HG03175 (cell line): Measurements from ENCODE around the gene ERGIC2.
"Not testable (repeated sequence)": the region's sequence is repeated elsewhere in the genome, so short reads cannot be mapped to it uniquely, and the experiment has no call there.

Experiments
- ATAC-seq: cut with Tn5 transposase; IDR thresholded peaks from one replicate; pipeline ENCODE4 v1.9.1; 2021; ENCODE audit warnings: mild to moderate bottlenecking, moderate library complexity; ENCODE audit not compliant: unreplicated experiment

ERGIC2 gene

DNA sequence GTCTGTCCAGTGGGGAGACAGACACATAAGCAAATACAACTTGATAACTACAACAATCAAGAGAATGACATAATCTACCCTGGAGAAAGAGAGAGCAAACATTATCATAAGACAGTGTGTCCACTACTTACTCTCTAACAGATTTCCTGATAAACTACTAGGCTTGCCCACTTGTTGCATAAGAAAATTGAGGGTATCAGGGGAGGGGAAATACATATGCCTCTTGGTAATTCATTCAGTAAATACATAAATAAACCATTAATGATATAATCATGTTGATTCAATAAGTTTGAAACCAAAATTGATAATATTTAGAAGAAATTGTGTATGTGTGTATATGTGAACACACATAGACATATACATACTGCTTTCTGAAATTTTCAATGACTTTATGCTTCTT, 76.6 kb downstream of the ERGIC2 start:
- no peak for ATAC-seq

DNA sequence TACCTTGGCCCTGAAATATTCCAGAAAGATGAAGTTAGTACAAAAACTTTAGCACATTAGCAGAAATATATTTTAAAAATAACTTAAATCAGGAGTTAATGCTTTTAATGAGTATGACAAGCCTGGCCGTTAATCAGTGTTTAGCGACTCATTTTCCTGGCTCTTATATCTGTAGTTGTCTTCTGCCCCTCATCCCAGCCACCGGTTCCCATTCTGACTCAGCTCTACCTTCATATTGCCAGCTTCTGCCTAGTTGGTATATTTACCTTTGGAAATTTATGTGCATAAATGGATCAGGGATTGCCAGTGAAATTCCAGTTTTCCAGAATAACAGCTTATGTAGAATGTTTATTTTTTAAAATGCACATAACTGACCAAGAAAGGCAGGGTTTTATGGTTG, 79.9 kb downstream of the ERGIC2 start:
- no peak for ATAC-seq

DNA sequence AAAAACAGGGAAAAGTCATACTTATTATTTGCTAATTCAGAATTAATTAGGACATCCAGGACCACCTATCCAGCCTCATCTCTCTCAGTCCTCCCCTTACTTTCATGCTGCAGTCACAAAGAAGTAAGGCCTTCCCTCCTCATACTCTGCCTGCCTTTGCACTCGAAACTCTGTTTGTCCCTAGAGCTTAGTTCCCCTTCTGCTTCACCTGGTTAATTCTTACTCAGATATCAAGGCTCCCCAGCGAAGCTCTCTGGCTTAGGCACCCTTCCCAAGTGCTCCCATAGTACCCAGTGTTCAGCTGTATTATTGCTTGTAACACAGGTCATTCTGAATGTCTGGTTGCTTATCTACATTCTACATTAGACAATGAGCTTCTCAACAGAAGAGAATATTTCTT, 81.3 kb downstream of the ERGIC2 start:
- no peak for ATAC-seq

DNA sequence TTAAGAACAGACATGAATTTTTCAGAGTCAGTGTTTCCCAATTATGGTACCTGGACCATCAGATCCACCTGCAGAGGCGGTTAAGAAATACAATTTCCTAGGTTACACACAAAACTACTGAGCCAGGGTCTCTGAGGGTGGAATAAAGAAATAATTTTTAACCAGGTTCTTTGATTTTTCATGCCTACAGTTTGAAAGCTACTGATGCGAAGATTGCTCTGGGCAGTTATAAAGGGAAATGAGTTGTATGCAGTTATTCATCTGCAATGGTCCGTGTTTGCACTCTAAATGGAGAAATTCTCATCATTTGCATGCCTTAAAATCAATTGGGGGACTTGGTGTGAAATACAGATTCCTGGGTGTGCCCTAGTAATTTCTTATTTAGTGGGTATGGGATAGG, 89.7 kb downstream of the ERGIC2 start:
- no peak for ATAC-seq

DNA sequence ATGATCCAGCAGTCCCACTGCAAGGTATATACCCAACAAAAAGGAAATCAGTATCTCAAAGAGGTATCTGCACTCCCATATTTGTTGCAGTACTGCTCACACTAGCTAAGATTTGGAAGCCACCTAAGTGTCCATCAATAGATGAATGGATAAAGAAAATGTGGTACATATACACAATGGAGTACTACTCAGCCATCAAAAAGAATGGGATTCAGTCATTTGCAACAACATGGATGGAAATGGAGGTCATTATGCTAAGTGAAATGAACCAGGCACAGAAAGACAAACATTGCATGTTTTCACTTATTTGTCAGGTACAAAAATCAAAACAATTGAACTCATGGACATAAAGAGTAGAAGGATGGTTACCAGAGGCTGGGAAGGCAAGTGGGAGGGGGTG, 90.5 kb downstream of the ERGIC2 start:
- not testable (repeated sequence) for ATAC-seq

DNA sequence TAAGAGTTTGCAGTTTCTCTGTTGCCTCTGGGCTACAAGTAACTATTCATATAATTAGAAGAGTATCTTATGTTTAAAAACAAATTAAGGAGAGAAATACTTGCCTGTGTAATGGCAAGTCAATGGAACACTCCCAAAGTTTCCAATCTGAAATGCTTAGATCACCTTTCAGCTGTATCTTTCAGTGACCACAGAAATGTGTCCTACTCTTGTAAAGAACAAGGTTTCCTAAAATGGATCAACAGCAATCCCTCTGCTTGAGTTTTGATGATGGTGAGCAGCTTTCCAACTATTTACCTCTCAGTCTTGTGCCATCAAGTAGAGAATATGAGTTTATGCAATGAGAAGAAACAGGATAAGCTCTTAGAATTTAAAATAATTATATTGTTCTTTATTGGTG, 92.9 kb downstream of the ERGIC2 start:
- ATAC-seq = no peak

DNA sequence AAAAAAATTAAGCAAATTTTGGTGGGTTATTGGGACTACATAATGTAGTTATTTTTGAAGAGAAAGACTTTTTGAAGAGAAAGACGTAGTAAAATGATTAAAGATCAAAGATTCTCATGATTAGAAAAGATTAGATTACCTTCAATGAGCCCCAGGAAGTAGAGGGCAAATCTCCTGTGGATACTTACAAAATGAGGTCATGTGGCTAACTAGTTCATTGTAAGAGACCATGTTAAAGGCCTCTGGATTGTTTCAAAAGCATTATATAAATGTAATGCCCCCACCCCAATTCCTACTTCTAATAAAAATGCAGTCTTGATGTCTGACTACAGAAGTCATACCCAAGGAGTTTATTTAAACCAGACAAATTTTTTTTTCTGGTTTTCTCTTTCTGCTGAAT, 93.3 kb downstream of the ERGIC2 start:
- no peak for ATAC-seq
